Right kidney (tissue), 1 donor: ENCODE data around the gene ALDH5A1.
"Not testable (repeated sequence)": the region's sequence is repeated elsewhere in the genome, so short reads cannot be mapped to it uniquely, and the experiment has no call there.

Experiments
- DNase-seq: peaks from one replicate; pipeline ENCODE4 v3.0.0-alpha.2; 2016

Gene ALDH5A1

GRCh38 chr6:24484657-24485323 is 10.0 kb upstream of the ALDH5A1 start:
- DNase-seq = no peak

- no peak for DNase-seq
These were observed 8.7 kb upstream of the ALDH5A1 start for GRCh38 chr6:24486065-24486464.

- DNase-seq = no peak
These were observed 5.3 kb upstream of the ALDH5A1 start, which contains the start of gene GPLD1 for GRCh38 chr6:24489470-24489869. Gene GPLD1, minus strand, starts transcription at chr6:24489578. Its CDS starts 67 bp downstream, at chr6:24489511.

- no peak for DNase-seq
These were observed 4.9 kb upstream of the ALDH5A1 start for GRCh38 chr6:24489881-24490280.

GRCh38 chr6:24490948-24491347 is 3.8 kb upstream of the ALDH5A1 start:
- no peak for DNase-seq

GRCh38 chr6:24492475-24492874 is 2.3 kb upstream of the ALDH5A1 start:
- no peak for DNase-seq

- no peak for DNase-seq
These were observed 586 bp upstream of the ALDH5A1 start for GRCh38 chr6:24493945-24494820.

GRCh38 chr6:24497254-24497970 is 2.6 kb downstream of the ALDH5A1 start:
- DNase-seq = no peak

GRCh38 chr6:24500683-24501082 is 5.9 kb downstream of the ALDH5A1 start:
- no peak for DNase-seq

GRCh38 chr6:24501374-24501773 is 6.6 kb downstream of the ALDH5A1 start:
- DNase-seq = no peak

GRCh38 chr6:24501914-24502313 is 7.1 kb downstream of the ALDH5A1 start:
- no peak for DNase-seq

- DNase-seq = no peak
These were observed 9.5 kb downstream of the ALDH5A1 start for GRCh38 chr6:24504287-24504648.

- DNase-seq = no peak
These were observed 10.1 kb downstream of the ALDH5A1 start for GRCh38 chr6:24504649-24505586.

- DNase-seq = no peak
These were observed 12.2 kb downstream of the ALDH5A1 start for GRCh38 chr6:24506814-24507520.

GRCh38 chr6:24511976-24512375 is 17.2 kb downstream of the ALDH5A1 start:
- DNase-seq = not testable (repeated sequence)

- no peak for DNase-seq
These were observed 18.8 kb downstream of the ALDH5A1 start for GRCh38 chr6:24513602-24514001.

- DNase-seq = no peak
These were observed 23.1 kb downstream of the ALDH5A1 start for GRCh38 chr6:24517659-24518543.

GRCh38 chr6:24520929-24521546 is 26.3 kb downstream of the ALDH5A1 start:
- DNase-seq = no peak
